OCI-LY7 (cell line): ENCODE data around the gene ACBD6. TPM values are rescaled to one million over a fixed set of nuclear protein-coding genes. Genes with fewer than 3 reads are reported as not detected.
A peak's percentile ranks its signal among the peaks of the same experiment; 100 is the strongest.

ENCODE experiments used
- BruUV-seq: library from RNA; stranded (reverse); fragments of 400-500 nt; replicated peaks from 2 replicates; lab custom pipeline; 2021; lab: Mats Ljungman, UMichigan
- CTCF ChIA-PET: fragments of 300-600 bp; sonication (Branson Sonifier 250); formaldehyde crosslinking; loops from one replicate; lab custom pipeline; 2022; ENCODE audit warnings: antibody characterized with exemption; ENCODE audit not compliant: unreplicated experiment; lab: Charles Lee
- POLR2A ChIA-PET: fragments of 300-600 bp; sonication (Branson Sonifier 250); formaldehyde crosslinking; loops from one replicate; lab custom pipeline; 2022; ENCODE audit warnings: antibody characterized with exemption; lab: Charles Lee
- DNase-seq: peaks from one replicate; pipeline ENCODE4 v3.0.0-alpha.2; 2015; ENCODE audit warnings: low spot score
- H2AFZ ChIP-seq: fragments of 200-600 bp; sonication (generic), shearing (Covaris generic); 2 replicates; pipeline ENCODE4 v1.6.1; 2014; ENCODE audit warnings: mild to moderate bottlenecking, antibody characterized with exemption, low read length, moderate library complexity
- H3K27ac ChIP-seq: fragments of 200-600 bp; sonication (generic); 2 replicates; pipeline ENCODE4 v1.5.1; 2014; ENCODE audit warnings: mixed run types, low read depth, mild to moderate bottlenecking, moderate library complexity, low read length, inconsistent platforms; ENCODE audit not compliant: poor library complexity, severe bottlenecking
- H3K36me3 ChIP-seq: fragments of 200-600 bp; sonication (generic); 2 replicates; pipeline ENCODE4 v1.6.1; 2014; ENCODE audit warnings: mild to moderate bottlenecking, antibody characterized with exemption, low read length, moderate library complexity, mixed read lengths; ENCODE audit not compliant: insufficient read depth
- H3K4me1 ChIP-seq: fragments of 200-600 bp; sonication (generic); 2 replicates; pipeline ENCODE4 v1.5.1; 2014; ENCODE audit warnings: mild to moderate bottlenecking, low read length; ENCODE audit not compliant: insufficient read depth, poor library complexity, severe bottlenecking
- H3K4me2 ChIP-seq: fragments of 200-600 bp; sonication (generic); 2 replicates; pipeline ENCODE4 v1.6.1; 2014; ENCODE audit warnings: mild to moderate bottlenecking, low read length
- H3K4me3 ChIP-seq: fragments of 200-600 bp; sonication (generic); 2 replicates; pipeline ENCODE4 v1.5.1; 2014; ENCODE audit warnings: mild to moderate bottlenecking, low read depth, low read length; ENCODE audit not compliant: poor library complexity, severe bottlenecking
- H3K79me2 ChIP-seq: fragments of 200-600 bp; sonication (generic); 2 replicates; pipeline ENCODE4 v1.6.1; 2016; ENCODE audit warnings: low read depth, mild to moderate bottlenecking, low read length, moderate library complexity, mixed read lengths; ENCODE audit not compliant: insufficient read depth
- H3K9me2 ChIP-seq: fragments of 200-600 bp; sonication (generic); 2 replicates; pipeline ENCODE4 v1.6.1; 2016; ENCODE audit warnings: mild to moderate bottlenecking, low read length, mixed read lengths; ENCODE audit not compliant: insufficient read depth
- H3K9me3 ChIP-seq: fragments of 200-600 bp; sonication (generic); 2 replicates; pipeline ENCODE4 v1.6.1; 2014; ENCODE audit warnings: mild to moderate bottlenecking, mixed run types, low read length, mixed read lengths
- H4K20me1 ChIP-seq: fragments of 200-600 bp; sonication (generic); 2 replicates; pipeline ENCODE4 v1.6.1; 2014; ENCODE audit warnings: mild to moderate bottlenecking, antibody characterized with exemption, low read length, moderate library complexity, mixed read lengths; ENCODE audit not compliant: insufficient read depth
- EZH2phosphoT487 ChIP-seq: fragments of 200-600 bp; sonication (generic); IDR thresholded peaks from 2 replicates; pipeline ENCODE4 v1.6.1; 2018; ENCODE audit warnings: low read depth, borderline replicate concordance, mild to moderate bottlenecking, mixed run types, antibody characterized with exemption, low read length, moderate library complexity, mixed read lengths
- intact Hi-C: fragments of 100-400 bp; cut with micrococcal nuclease; formaldehyde crosslinking; loops from one replicate; pipeline ENCODE4 v1.10.0; 2022; ENCODE audit not compliant: unreplicated experiment
- total RNA-seq, 2 experiments: library from RNA; depleted of rRNA in 1 of 2; stranded (reverse); fragments of >200 nt in 1 of 2; shearing (Covaris generic) in 1 of 2; gene quantifications; 2 replicates each; pipeline ENCODE4 v1.2.3, GENCODE V29; 2014 to 2022
- TF ChIP-seq, protein P1 (sequence below): fragments of 200-600 bp; sonication (generic); conservative IDR thresholded peaks from 2 replicates; pipeline ENCODE4 v1.5.1; 2014; ENCODE audit warnings: mild to moderate bottlenecking, antibody characterized with exemption, low read length, moderate library complexity, mixed read lengths

ACBD6 gene
- total RNA-seq, 2 experiments from 2014 or later, result 61.2 to 78.4 TPM

DNA sequence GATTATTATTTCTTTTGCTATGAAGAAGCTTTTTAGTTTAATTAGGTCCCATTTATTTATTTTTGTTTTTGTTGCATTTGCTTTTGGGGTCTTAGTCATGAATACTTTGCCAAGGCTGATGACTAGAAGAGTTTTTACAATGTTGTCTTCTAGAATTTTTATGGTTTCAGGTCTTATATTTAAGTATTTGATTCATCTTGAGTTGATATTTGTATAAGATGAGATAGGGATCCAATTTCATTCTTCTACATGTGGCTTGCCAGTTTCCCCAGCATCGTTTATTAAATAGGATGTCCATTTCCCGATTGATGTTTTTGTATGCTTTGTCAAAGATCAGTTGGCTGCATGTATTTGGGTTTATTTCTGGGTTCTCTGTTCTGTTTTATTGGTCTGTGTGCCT, 8.5 kb upstream of the ACBD6 start:
- no peak overlapping the region for H3K4me2 ChIP-seq
- H3K4me3 ChIP-seq, result no peak overlapping the region
- intact Hi-C loops, result no loop called here
- H3K79me2 ChIP-seq, result no peaks in the 10 kb centered on the region
- no peaks in the 10 kb centered on the region for H3K9me3 ChIP-seq
- no peak overlapping the region for H3K27ac ChIP-seq
- POLR2A ChIA-PET, result interaction anchor here (0.7 to 1.0 kb wide), 4 partner anchors 9 to 449 kb away, joined by 3 to 4 read pairs (median 4); partner anchors contain the start of gene ACBD6
- no peaks in the 10 kb centered on the region for H3K36me3 ChIP-seq
- H3K4me1 ChIP-seq, result no peaks in the 10 kb centered on the region
- no peak for DNase-seq
- CTCF ChIA-PET, result no interaction called here
- TF ChIP-seq, protein P1, sequence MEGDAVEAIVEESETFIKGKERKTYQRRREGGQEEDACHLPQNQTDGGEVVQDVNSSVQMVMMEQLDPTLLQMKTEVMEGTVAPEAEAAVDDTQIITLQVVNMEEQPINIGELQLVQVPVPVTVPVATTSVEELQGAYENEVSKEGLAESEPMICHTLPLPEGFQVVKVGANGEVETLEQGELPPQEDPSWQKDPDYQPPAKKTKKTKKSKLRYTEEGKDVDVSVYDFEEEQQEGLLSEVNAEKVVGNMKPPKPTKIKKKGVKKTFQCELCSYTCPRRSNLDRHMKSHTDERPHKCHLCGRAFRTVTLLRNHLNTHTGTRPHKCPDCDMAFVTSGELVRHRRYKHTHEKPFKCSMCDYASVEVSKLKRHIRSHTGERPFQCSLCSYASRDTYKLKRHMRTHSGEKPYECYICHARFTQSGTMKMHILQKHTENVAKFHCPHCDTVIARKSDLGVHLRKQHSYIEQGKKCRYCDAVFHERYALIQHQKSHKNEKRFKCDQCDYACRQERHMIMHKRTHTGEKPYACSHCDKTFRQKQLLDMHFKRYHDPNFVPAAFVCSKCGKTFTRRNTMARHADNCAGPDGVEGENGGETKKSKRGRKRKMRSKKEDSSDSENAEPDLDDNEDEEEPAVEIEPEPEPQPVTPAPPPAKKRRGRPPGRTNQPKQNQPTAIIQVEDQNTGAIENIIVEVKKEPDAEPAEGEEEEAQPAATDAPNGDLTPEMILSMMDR, result no peak
- TF ChIP-seq EZH2phosphoT487, result no peak
- no peak overlapping the region for H2AFZ ChIP-seq
- no peaks in the 10 kb centered on the region for H3K9me2 ChIP-seq
- H4K20me1 ChIP-seq, result no peaks in the 10 kb centered on the region
- BruUV-seq, result no TSS peak

DNA sequence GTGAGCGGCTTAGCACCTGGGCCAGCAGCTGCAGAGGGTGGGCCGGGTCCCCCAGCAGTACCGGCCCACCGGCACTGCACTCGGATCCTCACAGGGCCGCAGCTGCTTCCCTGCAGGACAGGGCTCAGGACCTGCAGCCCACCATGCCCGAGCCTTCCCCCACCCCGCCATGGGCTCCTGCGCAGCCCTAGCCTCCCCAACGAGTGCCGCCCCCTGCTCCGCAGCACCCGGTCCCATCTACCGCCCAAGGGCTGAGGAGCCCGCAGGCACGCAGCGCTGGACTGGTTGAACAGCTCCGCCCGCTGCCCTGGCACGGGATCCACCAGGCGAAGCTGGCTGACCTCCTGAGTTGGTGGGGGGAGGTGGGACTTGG, 6.3 kb upstream of the ACBD6 start:
- ChIA-PET POLR2A (no interaction called here), CTCF (no interaction called here)
- Histone ChIP-seq H3K4me1 (peaks cover under 1% of the 10 kb centered on the region), H3K27ac (no peak overlapping the region), H3K4me3 (no peak overlapping the region), H3K79me2 (no peaks in the 10 kb centered on the region), H2AFZ (no peak overlapping the region), H4K20me1 (no peaks in the 10 kb centered on the region), H3K36me3 (no peaks in the 10 kb centered on the region), H3K4me2 (no peak overlapping the region), H3K9me2 (no peaks in the 10 kb centered on the region), H3K9me3 (no peaks in the 10 kb centered on the region)
- intact Hi-C loops, result no loop called here
- BruUV-seq, result no TSS peak
- TF ChIP-seq, protein P1, result no peak
- no peak for TF ChIP-seq EZH2phosphoT487
- DNase-seq, result no peak

DNA sequence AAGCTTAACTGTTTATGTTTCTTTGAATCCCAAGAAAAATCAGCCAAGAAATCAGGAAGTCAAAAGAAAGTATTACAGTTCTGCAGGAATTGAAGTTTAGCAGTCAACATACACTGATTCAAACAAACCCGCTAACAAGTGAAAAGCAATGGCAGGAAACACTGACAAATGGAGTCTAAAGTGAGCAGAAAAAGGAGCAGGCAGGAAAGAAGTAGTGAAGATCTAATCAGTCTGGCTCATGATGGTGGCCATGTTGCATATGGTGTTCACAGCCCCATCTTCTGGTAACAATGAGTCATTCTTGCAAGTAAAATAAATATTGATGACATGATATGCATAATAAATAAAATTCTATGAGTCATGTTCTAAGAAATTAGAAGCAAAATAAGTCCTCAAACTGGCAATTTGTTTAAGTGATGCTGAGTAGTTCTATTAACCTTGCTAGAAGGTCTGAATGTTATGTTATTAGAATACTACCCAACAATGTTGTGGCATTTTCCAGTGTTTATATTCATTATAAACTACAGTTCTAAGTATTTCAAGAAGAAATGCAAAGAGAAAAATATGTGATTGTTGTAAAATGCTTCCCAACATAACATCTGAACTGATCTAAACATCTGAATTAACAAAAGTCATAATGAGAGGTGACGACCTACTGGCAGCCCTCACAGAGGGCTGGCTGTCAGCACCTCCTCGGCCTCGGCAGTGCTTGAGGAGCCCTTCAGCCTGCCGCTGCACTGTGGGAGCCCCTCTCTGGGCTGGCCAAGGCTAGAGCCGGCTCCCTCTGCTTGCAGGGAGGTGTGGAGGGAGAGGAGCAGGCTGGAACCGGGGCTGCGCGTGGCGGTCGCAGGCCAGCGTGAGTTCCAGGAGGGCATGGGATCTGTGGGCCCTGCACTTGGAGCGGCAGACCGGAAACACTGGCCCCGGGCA, 5.7 kb upstream of the ACBD6 start:
- H3K4me1 ChIP-seq, result peaks cover 7% of the 10 kb centered on the region

More for the DNA sequence above, 5.7 kb upstream of the ACBD6 start:
- TF ChIP-seq EZH2phosphoT487, result no peak
- TF ChIP-seq, protein P1, result peak; percentile 45
- H3K4me2 ChIP-seq, result no peak overlapping the region
- H2AFZ ChIP-seq, result peak overlapping the region; percentile 42
- H3K9me2 ChIP-seq, result no peaks in the 10 kb centered on the region
- H3K79me2 ChIP-seq, result no peaks in the 10 kb centered on the region
- H3K4me3 ChIP-seq, result no peak overlapping the region
- no TSS peak for BruUV-seq
- H3K9me3 ChIP-seq, result no peaks in the 10 kb centered on the region
- intact Hi-C loops, result no loop called here
- ChIA-PET POLR2A (no interaction called here), CTCF (no interaction called here)
- no peaks in the 10 kb centered on the region for H3K36me3 ChIP-seq
- no peak overlapping the region for H3K27ac ChIP-seq
- H4K20me1 ChIP-seq, result no peaks in the 10 kb centered on the region
- DNase-seq, result no peak
